SK-N-SH (cell line): ENCODE data around the gene RNASE8. TPM values are rescaled to one million over a fixed set of nuclear protein-coding genes. Genes with fewer than 3 reads are reported as not detected.

Source experiments
- CTCF ChIA-PET: fragments of 300-600, 350-600 bp; formaldehyde crosslinking; extraction: SDS; loops from one replicate; lab custom pipeline; 2021; lab: Yijun Ruan, JAX
- POLR2A ChIA-PET: fragments of 350-600 bp; sonication (Branson Sonifier 250); formaldehyde crosslinking; extraction: SDS; loops from one replicate; lab custom pipeline; 2020; ENCODE audit warnings: antibody characterized with exemption, inconsistent platforms; lab: Yijun Ruan, JAX
- DNase-seq: peaks from one replicate; pipeline ENCODE4 v3.0.0; 2012
- H2AFZ ChIP-seq: fragments of 200-600 bp; sonication (generic); 2 replicates; pipeline ENCODE4 v1.8.1; 2016; ENCODE audit warnings: antibody characterized with exemption, mild to moderate bottlenecking, low read depth
- H3F3A ChIP-seq: fragments of 200-600 bp; sonication (generic); replicated peaks from 2 replicates; pipeline ENCODE3; 2016; ENCODE audit warnings: antibody characterized with exemption, mild to moderate bottlenecking; ENCODE audit not compliant: insufficient read depth
- H3K27ac ChIP-seq, 2 experiments: fragments of 200-500 bp in 1 of 2; fragments of 200-600 bp in 1 of 2; sonication (Bioruptor generic) in 1 of 2; sonication (generic), shearing (Covaris generic) in 1 of 2; 2 replicates each; pipeline versions ENCODE4 v1.5.1 to v1.6.1; 2014 to 2016; ENCODE audit warnings: low read depth in 2 of 2, inconsistent platforms in 1 of 2, low read length in 1 of 2, mild to moderate bottlenecking in 1 of 2, mixed read lengths in 1 of 2
- H3K27me3 ChIP-seq: fragments of 200-600 bp; sonication (generic), shearing (Covaris generic); 2 replicates; pipeline ENCODE4 v1.6.1; 2016; ENCODE audit warnings: mixed run types; ENCODE audit not compliant: insufficient read depth
- H3K36me3 ChIP-seq, 2 experiments: fragments of 200-500 bp in 1 of 2; fragments of 200-600 bp in 1 of 2; sonication (Bioruptor generic) in 1 of 2; sonication (generic) in 1 of 2; replicated peaks in 1 of 2; 2 replicates each; pipeline versions ENCODE3 to v1.5.1; 2014 to 2016; ENCODE audit warnings: low read length in 1 of 2, mild to moderate bottlenecking in 1 of 2; ENCODE audit not compliant: insufficient read depth in 2 of 2, control insufficient read depth in 1 of 2
- H3K4me1 ChIP-seq, 2 experiments: fragments of 200-500 bp in 1 of 2; fragments of 200-600 bp in 1 of 2; sonication (Bioruptor generic) in 1 of 2; sonication (generic), shearing (Covaris generic) in 1 of 2; 2 replicates each; pipeline versions ENCODE4 v1.5.1 to v1.6.1; 2014 to 2016; ENCODE audit warnings: low read depth in 1 of 2, low read length in 1 of 2, mixed run types in 1 of 2; ENCODE audit not compliant: insufficient read depth in 2 of 2, control insufficient read depth in 1 of 2
- H3K4me2 ChIP-seq: fragments of 200-600 bp; sonication (generic), shearing (Covaris generic); 2 replicates; pipeline ENCODE4 v1.6.1; 2017; ENCODE audit warnings: mixed run types
- H3K4me3 ChIP-seq, 2 experiments: fragments of 200-500 bp in 1 of 2; fragments of 200-600 bp in 1 of 2; sonication (Bioruptor generic) in 1 of 2; sonication (generic), shearing (Covaris generic) in 1 of 2; 2 replicates each; pipeline versions ENCODE4 v1.5.1 to v1.8.1; 2014 to 2016; ENCODE audit warnings: low read depth in 2 of 2, inconsistent platforms in 1 of 2, low read length in 1 of 2, mild to moderate bottlenecking in 1 of 2, mixed read lengths in 1 of 2, moderate library complexity in 1 of 2
- H3K79me2 ChIP-seq: fragments of 200-600 bp; sonication (generic); 2 replicates; pipeline ENCODE4 v1.8.1; 2017; ENCODE audit warnings: mild to moderate bottlenecking; ENCODE audit not compliant: insufficient read depth
- H3K9ac ChIP-seq: fragments of 200-600 bp; sonication (generic); 2 replicates; pipeline ENCODE4 v1.6.1; 2017; ENCODE audit warnings: mixed run types
- H3K9me2 ChIP-seq: fragments of 200-600 bp; sonication (generic); 2 replicates; pipeline ENCODE4 v1.6.1; 2017; ENCODE audit warnings: mixed run types
- H3K9me3 ChIP-seq: fragments of 200-600 bp; sonication (generic); 2 replicates; pipeline ENCODE4 v1.6.1; 2017; ENCODE audit warnings: mixed run types, mild to moderate bottlenecking, moderate library complexity
- H4K20me1 ChIP-seq: fragments of 200-600 bp; sonication (generic); 2 replicates; pipeline ENCODE4 v1.6.1; 2017; ENCODE audit warnings: mild to moderate bottlenecking, mixed run types; ENCODE audit not compliant: insufficient read depth
- EP300 ChIP-seq, 2 experiments: IDR thresholded peaks; 2 replicates each; pipeline versions ENCODE4 v1.4.0 to v1.6.1; 2012; ENCODE audit warnings: borderline replicate concordance in 1 of 2, low read depth in 1 of 2, low read length in 1 of 2
- JUND ChIP-seq: IDR thresholded peaks from 2 replicates; pipeline ENCODE4 v1.4.0; 2012
- MXI1 ChIP-seq: IDR thresholded peaks from 2 replicates; pipeline ENCODE4 v1.6.1; 2012; ENCODE audit warnings: mild to moderate bottlenecking, low read depth, low read length, improper control_type of control experiment
- NFIC ChIP-seq: IDR thresholded peaks from 2 replicates; pipeline ENCODE4 v1.4.0; 2012; ENCODE audit warnings: borderline replicate concordance
- POLR2AphosphoS5 ChIP-seq: IDR thresholded peaks from 2 replicates; pipeline ENCODE4 v1.6.1; 2012; ENCODE audit warnings: low read depth, low read length
- RAD21 ChIP-seq: IDR thresholded peaks from 2 replicates; pipeline ENCODE4 v1.6.1; 2012; ENCODE audit warnings: mild to moderate bottlenecking, low read length
- RFX5 ChIP-seq: IDR thresholded peaks from 2 replicates; pipeline ENCODE4 v1.6.1; 2012; ENCODE audit warnings: mild to moderate bottlenecking, improper control_type of control experiment, low read length
- RXRA ChIP-seq: IDR thresholded peaks from 2 replicates; pipeline ENCODE4 v1.4.0; 2012; ENCODE audit warnings: low read depth, mild to moderate bottlenecking, borderline replicate concordance
- SIN3A ChIP-seq: IDR thresholded peaks from 2 replicates; pipeline ENCODE4 v1.6.1; 2012; ENCODE audit warnings: low read depth, mild to moderate bottlenecking, low read length, moderate library complexity, borderline replicate concordance
- TAF1 ChIP-seq: IDR thresholded peaks from 2 replicates; pipeline ENCODE4 v1.6.1; 2012; ENCODE audit warnings: low read depth, mild to moderate bottlenecking, low read length, moderate library complexity, borderline replicate concordance
- USF1 ChIP-seq: IDR thresholded peaks from 2 replicates; pipeline ENCODE4 v1.4.0; 2012; ENCODE audit warnings: low read depth, borderline replicate concordance
- YY1 ChIP-seq: IDR thresholded peaks from 2 replicates; pipeline ENCODE4 v1.4.0; 2012; ENCODE audit warnings: low read depth, mild to moderate bottlenecking
- ZBTB33 ChIP-seq: IDR thresholded peaks from 2 replicates; pipeline ENCODE4 v1.4.0; 2012; ENCODE audit warnings: low read depth, borderline replicate concordance
- WGBS: methylation state at CpG from one replicate; pipeline ENCODE4 v1.1.6; 2017; ENCODE audit warnings: low lambda C conversion rate; 5-methylcytosine and 5-hydroxymethylcytosine counted together
- polyA plus RNA-seq, 3 experiments: library from polyadenylated mRNA; depleted of rRNA; stranded (reverse); fragments of >200 nt; gene quantifications; 2 replicates each; pipeline ENCODE4 v1.2.3, GENCODE V29; 2012
- TF ChIP-seq, protein P1 (sequence below): IDR thresholded peaks from 2 replicates; pipeline ENCODE4 v1.4.0; 2012; ENCODE audit warnings: low read depth
- TF ChIP-seq, protein P2 (sequence below): fragments of 150-350 bp; IDR thresholded peaks from 2 replicates; pipeline ENCODE4 v1.6.1; 2016; ENCODE audit warnings: mild to moderate bottlenecking, low read depth, low read length

Gene RNASE8
- polyA plus RNA-seq, 1 of the 3 experiments (the other 2 are of a cell fraction), result not detected

DNA sequence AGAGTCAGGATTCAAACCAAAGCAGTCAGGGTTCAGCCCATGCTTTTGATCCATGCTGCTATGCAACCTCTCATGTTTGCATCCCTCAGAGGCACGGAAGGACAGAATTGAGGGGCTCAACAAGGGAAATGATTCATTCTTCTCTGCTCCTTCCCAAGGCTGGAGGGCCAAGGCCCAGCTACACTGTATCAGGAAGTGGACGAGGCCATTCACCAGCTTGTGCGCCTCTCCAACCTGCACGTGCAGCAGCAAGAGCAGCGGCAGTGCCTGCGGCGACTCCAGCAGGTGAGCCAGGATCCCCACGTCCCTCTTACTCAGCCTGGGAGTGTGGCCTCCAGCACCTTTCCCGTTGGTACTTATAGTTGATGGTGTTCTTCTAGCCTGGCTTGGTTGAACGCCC, 21.1 kb downstream of the RNASE8 start:
- Histone ChIP-seq H3K9me3 (no peaks in the 10 kb centered on the region), H2AFZ (no peak overlapping the region), H3F3A (peaks cover 3% of the 10 kb centered on the region), H3K4me3 (no peak overlapping the region), H3K27me3 (no peaks in the 10 kb centered on the region), H3K27ac (no peak overlapping the region), H3K79me2 (peaks cover 18% of the 10 kb centered on the region; the same call in 1 of the 2 replicates), H3K4me1 (peaks cover 0 to 11% of the 10 kb centered on the region in 2 experiments; a peak in 1 of 4 replicates), H3K4me2 (no peak overlapping the region), H4K20me1 (0 out of 2 replicates have a peak, but pooled peaks cover 8% of the 10 kb centered on the region), H3K9ac (no peak overlapping the region), H3K9me2 (no peaks in the 10 kb centered on the region), H3K36me3 (peaks cover 72 to 91% of the 10 kb centered on the region in 2 experiments)
- TF ChIP-seq SIN3A, result no peak
- TF ChIP-seq RAD21, result no peak
- no peak for TF ChIP-seq EP300 (IDR thresholded peaks at IDR 0.05; ENCODE audit: borderline replicate concordance in 1 of 2, low read depth in 1 of 2, low read length in 1 of 2)
- TF ChIP-seq YY1, result no peak
- no peak for TF ChIP-seq RFX5
- TF ChIP-seq, protein P1, sequence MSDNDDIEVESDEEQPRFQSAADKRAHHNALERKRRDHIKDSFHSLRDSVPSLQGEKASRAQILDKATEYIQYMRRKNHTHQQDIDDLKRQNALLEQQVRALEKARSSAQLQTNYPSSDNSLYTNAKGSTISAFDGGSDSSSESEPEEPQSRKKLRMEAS, result no peak
- TF ChIP-seq NFIC, result no peak
- no peak for TF ChIP-seq RXRA
- TF ChIP-seq POLR2AphosphoS5, result no peak
- TF ChIP-seq ZBTB33, result no peak
- TF ChIP-seq TAF1, result no peak
- TF ChIP-seq MXI1, result no peak
- TF ChIP-seq, protein P2, sequence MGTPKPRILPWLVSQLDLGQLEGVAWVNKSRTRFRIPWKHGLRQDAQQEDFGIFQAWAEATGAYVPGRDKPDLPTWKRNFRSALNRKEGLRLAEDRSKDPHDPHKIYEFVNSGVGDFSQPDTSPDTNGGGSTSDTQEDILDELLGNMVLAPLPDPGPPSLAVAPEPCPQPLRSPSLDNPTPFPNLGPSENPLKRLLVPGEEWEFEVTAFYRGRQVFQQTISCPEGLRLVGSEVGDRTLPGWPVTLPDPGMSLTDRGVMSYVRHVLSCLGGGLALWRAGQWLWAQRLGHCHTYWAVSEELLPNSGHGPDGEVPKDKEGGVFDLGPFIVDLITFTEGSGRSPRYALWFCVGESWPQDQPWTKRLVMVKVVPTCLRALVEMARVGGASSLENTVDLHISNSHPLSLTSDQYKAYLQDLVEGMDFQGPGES, result no peak
- no peak for TF ChIP-seq JUND
- TF ChIP-seq USF1, result no peak
- DNase-seq, result no peak
- POLR2A ChIA-PET, result no interaction called here
- WGBS, result 84% methylated on average over 10 of the region's 10 CpGs
- CTCF ChIA-PET, result interaction anchor here (2.1 to 3.5 kb wide), 5 partner anchors 10 to 64 kb away, joined by 4 to 22 read pairs (median 13); no protein-coding TSS in a partner anchor
